ENCODE measurements around the gene REC8.
A peak's percentile ranks its signal among the peaks of the same experiment; 100 is the strongest.

The REC8 gene

GRCh38 chr14:24138396-24139271, 33.2 kb upstream of the REC8 start:
- no peak for DNase-seq (ENCODE audit: low read depth)

- no peak for DNase-seq (ENCODE audit: low read depth)
These were observed 32.5 kb upstream of the REC8 start for GRCh38 chr14:24139272-24139934.

- peak; percentile 99 for DNase-seq (ENCODE audit: low read depth)
These were observed 30.6 kb upstream of the REC8 start, which contains the start of gene EMC9 for GRCh38 chr14:24141097-24141880. EMC9 (minus strand) TSS chr14:24141591; CDS start chr14:24141304, 287 bp downstream.

DNA sequence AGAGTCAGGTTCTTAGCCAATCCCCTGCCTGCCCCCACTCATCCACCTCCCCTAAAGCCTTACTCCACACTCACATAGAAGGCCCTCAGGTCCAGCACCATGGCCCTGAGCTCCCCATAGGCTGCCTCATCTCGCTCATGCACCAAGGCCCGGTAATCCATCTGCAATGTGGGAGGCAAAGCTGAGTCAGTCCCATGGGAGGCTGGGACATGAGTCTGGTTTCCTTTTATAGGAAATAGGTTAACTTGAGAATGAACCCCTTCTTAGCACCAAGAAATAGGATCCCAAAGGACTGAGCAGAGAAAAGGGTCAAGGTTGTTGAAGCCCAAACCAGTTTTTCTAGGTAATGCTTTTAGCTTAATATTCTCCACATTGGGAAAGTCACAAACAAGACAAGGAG, 28.4 kb upstream of the REC8 start:
- DNase-seq (ENCODE audit: low read depth) = peak; percentile 44

DNA sequence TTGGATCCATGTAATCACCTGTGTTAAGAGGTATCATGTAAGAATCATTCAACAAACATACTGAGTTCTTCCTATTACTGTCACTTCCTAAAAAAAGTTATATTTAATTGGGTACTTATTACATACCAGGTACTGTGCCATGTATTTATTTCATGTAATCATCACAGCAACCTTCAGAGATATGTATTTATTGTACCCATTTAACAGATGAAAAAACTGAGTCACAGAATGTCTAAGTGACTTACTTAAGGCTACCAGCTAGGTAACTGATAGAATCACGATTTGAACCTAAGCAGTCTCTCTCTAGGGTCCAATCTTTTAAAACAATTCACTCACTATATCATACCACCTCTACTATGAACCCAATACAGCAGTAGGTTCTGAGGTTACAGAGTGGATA, 27.4 kb upstream of the REC8 start:
- DNase-seq (ENCODE audit: low read depth) = no peak

DNA sequence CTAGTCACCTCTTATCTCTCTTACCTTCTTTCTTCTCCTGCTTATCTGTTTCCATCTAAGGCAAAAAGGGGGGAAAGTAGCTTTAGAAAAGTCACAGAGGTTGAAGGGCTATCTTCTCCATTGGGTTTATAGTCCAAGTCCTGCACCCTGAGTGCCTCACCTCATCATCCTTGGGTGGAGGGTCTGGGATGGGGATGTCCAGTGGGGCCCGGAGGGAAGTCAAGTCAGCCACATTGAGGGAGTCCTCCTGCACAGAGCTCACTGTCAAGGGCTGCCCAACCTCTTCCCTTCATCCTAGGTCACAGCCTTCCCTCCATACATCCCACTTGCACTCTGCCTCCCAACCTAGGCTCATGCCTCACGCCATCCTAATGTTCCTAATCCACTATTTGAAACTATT, 26.7 kb upstream of the REC8 start:
- DNase-seq (ENCODE audit: low read depth) = no peak

GRCh38 chr14:24145690-24146452, 26.0 kb upstream of the REC8 start:
- peak; percentile 40 for DNase-seq (ENCODE audit: low read depth)

- DNase-seq (ENCODE audit: low read depth) = peak; percentile 89
These were observed 25.4 kb upstream of the REC8 start, which contains the start of gene PSME2 for GRCh38 chr14:24146453-24146977. PSME2 (minus strand) TSS chr14:24146610; CDS start chr14:24146581, 29 bp downstream.

- DNase-seq (ENCODE audit: low read depth) = peak; percentile 98
These were observed 24.7 kb upstream of the REC8 start, which contains the start of gene RNF31 for GRCh38 chr14:24146978-24147760. RNF31 (plus strand) TSS chr14:24147498; CDS start chr14:24147699, 201 bp downstream.

- no peak for DNase-seq (ENCODE audit: low read depth)
These were observed 24.0 kb upstream of the REC8 start for GRCh38 chr14:24147761-24148428.

DNA sequence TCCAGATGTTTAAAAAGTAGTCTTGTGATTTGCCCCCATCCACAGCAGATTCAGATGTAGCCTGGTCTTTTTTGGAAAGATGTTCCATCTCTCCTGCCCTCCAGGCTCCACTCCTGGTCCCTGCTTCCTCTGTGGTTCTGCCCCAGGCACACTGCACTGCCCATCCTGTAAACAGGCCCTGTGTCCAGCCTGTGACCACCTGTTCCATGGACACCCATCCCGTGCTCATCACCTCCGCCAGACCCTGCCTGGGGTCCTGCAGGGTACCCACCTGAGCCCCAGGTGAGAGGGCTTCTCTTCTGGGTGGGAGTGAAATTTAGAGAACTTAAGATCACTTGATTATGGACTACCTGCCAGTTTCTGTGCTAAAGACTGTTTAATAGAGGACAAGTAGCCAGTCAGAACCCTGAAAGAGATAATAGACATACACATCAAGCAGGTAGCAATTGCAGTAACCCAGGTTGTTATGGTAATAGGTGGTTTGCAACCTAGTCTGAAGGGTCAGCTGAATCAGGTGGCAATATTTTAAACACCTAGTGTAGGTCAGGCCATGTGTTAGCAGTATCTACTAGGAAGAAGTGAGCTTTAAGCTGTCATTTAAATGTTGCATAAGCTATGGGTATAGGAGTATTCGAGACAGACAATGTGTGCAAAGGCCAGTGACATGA, 22.4 kb upstream of the REC8 start:
- no peak for DNase-seq (ENCODE audit: low read depth)

GRCh38 chr14:24150061-24150460, 21.8 kb upstream of the REC8 start:
- no peak for DNase-seq (ENCODE audit: low read depth)

- DNase-seq (ENCODE audit: low read depth) = no peak
These were observed 21.3 kb upstream of the REC8 start for GRCh38 chr14:24150567-24150966.

DNA sequence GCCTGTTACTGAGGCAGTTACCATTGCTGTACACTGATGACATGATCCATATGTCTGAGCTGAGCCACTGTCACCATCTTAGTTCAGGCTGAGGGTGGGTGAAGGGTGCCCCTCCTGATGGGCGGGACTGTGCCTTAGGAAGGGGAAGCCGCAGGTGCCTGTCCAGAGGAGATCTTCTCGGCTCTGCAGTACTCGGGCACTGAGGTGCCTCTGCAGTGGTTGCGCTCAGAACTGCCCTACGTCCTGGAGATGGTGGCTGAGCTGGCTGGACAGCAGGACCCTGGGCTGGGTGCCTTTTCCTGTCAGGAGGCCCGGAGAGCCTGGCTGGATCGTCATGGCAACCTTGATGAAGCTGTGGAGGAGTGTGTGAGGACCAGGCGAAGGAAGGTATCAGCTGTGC, 20.9 kb upstream of the REC8 start:
- no peak for DNase-seq (ENCODE audit: low read depth)

DNA sequence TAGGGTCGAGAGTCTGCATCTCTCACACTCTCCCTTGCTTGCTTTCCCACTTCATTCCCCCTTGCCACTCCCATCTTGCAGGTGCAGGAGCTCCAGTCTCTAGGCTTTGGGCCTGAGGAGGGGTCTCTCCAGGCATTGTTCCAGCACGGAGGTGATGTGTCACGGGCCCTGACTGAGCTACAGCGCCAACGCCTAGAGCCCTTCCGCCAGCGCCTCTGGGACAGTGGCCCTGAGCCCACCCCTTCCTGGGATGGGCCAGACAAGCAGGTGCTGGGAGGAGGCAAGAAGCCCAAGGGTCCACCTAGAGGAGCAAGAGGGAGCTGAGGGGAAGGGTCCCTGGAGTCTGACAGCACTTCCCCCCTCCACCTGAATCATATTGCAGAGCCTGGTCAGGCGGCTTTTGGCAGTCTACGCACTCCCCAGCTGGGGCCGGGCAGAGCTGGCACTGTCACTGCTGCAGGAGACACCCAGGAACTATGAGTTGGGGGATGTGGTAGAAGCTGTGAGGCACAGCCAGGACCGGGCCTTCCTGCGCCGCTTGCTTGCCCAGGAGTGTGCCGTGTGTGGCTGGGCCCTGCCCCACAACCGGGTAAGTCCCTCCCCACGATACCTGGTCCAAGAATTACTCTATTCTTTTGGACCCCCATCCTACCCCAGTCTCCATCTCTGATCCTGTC, 20.3 kb upstream of the REC8 start:
- DNase-seq (ENCODE audit: low read depth) = no peak

DNA sequence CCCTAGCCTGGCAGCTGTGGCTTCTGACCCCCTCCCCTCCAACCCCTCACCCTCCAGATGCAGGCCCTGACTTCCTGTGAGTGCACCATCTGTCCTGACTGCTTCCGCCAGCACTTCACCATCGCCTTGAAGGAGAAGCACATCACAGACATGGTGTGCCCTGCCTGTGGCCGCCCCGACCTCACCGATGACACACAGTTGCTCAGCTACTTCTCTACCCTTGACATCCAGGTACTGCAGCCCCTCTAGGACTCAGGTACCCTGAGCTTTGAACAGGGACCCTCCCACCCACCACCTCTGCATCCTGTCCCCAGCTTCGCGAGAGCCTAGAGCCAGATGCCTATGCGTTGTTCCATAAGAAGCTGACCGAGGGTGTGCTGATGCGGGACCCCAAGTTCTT, 16.8 kb upstream of the REC8 start:
- DNase-seq (ENCODE audit: low read depth) = no peak

GRCh38 chr14:24156840-24157239, 15.0 kb upstream of the REC8 start:
- DNase-seq (ENCODE audit: low read depth) = no peak

DNA sequence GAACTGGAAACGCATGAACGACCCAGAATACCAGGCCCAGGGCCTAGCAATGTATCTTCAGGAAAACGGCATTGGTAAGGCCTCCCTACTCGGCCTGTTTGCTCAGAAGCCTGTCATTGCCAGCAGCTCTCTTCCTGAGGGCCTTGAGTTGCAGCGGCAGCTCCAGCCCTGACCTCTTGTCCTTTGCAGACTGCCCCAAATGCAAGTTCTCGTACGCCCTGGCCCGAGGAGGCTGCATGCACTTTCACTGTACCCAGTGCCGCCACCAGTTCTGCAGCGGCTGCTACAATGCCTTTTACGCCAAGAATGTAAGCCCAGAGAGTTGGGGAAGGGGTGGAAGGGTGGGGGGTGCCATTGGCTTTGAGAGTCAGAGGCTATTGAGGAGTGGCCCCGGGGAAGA, 14.5 kb upstream of the REC8 start:
- no peak for DNase-seq (ENCODE audit: low read depth)
